GM21360 (cell line): ENCODE results near the gene NAV1.
"Not testable (repeated sequence)": the region's sequence is repeated elsewhere in the genome, so short reads cannot be mapped to it uniquely, and the experiment has no call there.

Experiments
- ATAC-seq: cut with Tn5 transposase; IDR thresholded peaks from one replicate; pipeline ENCODE4 v1.9.1; 2021; ENCODE audit warnings: mild to moderate bottlenecking, moderate library complexity; ENCODE audit not compliant: unreplicated experiment

NAV1 gene

GRCh38 chr1:201518071-201518470 lies 20.9 kb upstream of the NAV1 start:
- ATAC-seq, result no peak

GRCh38 chr1:201520046-201520575 lies 18.8 kb upstream of the NAV1 start:
- not testable (repeated sequence) for ATAC-seq

DNA sequence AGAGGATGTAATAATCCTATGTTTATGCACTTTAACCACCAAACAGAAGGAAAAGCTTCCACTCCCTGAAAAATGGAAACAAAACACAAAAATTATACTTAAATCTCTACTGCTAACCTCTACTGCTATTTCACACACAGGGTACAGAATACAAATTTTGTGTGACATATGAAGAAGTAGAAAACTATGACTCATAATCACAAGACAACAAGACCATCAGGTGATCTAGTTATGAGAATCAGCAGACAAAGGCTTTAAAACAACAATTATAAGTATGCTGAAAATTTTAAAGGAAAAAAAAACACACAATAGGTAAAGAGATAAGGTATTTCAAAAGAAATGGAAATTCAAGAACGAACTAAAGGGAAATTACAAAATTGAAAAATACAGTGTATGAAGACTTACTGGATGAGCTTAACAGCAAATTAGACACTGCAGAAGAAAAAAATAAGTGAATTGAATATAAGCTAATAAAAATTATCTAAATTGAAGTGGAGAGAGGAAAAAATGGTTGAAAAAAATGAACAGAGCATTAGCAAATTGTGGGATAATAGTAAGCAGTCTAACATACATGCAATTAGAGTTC lies 13.6 kb upstream of the NAV1 start:
- ATAC-seq, result no peak

DNA sequence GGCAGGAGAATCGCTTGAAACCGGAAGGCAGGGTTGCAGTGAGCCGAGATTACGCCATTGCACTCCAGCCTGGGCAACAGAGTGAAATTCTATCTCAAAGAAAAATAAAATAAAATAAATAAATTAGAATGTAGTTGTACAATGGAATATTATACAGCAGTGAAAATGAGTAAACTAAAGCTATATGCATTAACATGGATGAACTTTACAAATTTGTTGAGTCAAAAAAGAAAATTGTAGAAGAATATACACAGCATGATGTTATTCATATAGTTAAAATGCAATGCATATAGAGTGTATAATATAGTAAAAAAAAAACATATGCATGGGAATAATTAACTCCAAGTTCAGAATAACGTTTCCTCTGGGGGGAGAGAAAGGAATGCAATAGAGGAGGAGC lies 11.0 kb upstream of the NAV1 start:
- ATAC-seq, result no peak

DNA sequence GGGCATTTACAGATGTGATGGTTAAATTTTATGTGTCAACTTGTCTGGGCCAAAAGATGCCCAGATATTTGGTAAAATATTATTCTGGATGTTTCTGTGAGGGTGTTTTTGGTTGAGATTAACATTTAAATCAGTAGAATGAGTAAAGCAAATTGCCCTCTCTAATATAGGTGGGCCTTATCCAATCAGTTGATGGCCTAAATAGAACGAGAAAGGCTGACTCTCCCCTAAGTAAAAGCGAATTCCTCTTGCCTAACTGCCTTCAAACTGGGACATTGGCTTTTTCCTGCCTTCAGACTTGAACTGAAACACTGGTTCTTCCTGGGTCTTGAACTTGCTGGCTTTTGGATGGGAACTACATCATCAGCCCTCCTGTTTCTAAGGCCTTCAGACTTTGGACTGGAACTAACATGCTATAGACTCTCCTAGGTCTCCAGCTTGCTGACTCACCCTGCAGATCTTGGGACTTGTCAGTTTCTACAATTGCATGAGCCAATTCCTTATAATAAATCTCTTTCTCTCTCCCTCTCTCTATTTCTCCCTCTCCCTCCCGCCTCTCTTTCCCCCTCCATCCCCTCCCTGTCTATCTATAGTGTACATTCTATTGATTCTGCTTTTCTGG lies 10.2 kb upstream of the NAV1 start:
- ATAC-seq, result no peak

- no peak for ATAC-seq
Measured at GRCh38 chr1:201530741-201531531, 8.0 kb upstream of the NAV1 start.

GRCh38 chr1:201531551-201532425 lies 7.1 kb upstream of the NAV1 start:
- ATAC-seq, result no peak

DNA sequence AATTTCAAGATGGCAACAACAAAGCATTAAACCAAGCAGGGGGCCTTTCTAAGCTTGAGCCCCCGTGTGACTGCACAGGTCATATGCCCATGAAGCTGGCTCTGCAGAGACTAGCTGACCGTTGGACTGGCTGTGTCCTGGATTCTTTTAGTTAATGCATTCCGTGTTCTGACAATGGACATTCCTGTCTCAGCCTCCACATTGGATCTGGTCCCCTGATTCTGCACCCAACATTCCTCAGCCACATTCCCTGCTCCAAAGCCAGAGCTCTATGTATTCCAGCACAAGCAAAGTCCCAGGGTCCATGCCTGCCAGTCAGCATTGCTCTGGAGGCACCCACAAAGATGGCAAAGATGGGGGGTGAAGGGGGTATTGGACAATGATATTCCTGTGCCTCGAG lies 5.1 kb upstream of the NAV1 start:
- no peak for ATAC-seq

GRCh38 chr1:201535046-201535918 lies 3.6 kb upstream of the NAV1 start:
- ATAC-seq, result no peak

DNA sequence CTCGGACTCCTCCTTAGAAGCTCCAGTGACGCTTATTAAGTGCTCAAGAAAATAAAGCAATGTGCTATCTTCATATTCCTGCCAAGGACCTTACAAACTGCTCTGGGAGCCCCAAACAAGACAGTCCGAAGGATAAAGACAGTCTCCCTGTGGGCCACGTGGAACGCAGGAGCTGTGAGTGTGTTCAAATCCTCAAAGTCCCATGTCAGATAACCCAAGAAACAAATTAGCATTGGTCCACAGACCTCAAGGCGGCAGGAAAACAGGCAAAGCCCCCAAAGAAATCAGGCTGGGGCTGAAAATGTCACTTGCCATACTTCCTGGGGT lies 3.0 kb upstream of the NAV1 start:
- no peak for ATAC-seq

DNA sequence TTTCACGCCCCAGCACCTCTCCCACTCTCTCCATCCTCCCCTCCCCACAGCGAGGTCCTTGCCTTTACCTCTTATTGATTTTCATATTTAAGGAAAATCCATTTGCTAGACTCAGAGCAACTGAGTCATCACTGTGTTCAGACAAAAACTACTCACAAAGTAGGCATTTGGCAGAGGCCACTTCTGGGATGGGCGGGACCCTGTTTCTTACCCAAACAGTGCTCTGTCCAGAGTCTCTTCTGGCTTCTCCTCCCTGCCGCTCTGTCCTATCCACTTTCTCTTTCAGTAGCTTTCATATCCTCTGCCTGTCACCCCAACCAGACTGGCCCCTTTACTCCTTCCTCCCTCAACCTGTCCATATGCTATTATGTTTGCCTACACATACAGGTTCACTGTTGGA lies 2.4 kb upstream of the NAV1 start:
- no peak for ATAC-seq

GRCh38 chr1:201537028-201537427 lies 1.9 kb upstream of the NAV1 start:
- no peak for ATAC-seq

DNA sequence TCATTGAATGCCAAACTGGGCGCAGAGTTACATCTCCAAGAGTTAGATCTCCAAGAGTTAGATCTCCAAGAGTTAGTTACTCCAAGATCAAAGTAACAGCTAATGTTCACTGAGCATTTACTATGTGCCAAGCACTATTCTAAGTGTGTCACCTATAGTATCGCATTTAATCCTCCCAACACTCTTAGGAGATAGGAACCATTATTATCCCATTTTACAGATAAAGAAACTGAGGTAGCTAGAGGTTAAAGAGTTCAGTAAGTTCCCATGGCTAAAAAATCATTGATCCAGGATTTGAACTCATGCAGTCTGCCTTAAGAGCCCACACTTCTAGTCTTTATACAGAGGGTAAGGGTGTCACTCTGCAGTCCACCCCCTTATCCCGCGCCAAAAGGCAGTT lies 1.5 kb upstream of the NAV1 start:
- ATAC-seq, result no peak

GRCh38 chr1:201537891-201538611 lies 876 bp upstream of the NAV1 start:
- no peak for ATAC-seq

- ATAC-seq, result no peak
Measured at GRCh38 chr1:201539561-201540431, 869 bp downstream of the NAV1 start.

- no peak for ATAC-seq
Measured at GRCh38 chr1:201540846-201541735, 2.2 kb downstream of the NAV1 start.

GRCh38 chr1:201542309-201543035 lies 3.5 kb downstream of the NAV1 start:
- no peak for ATAC-seq
